Psoas muscle (tissue), 8 donors: ENCODE data around the gene MTMR1. TPM values are rescaled to one million over a fixed set of nuclear protein-coding genes. Genes with fewer than 3 reads are reported as not detected.

Experiments used
- ATAC-seq, 4 donors: fragments of 200-7000 bp; cut with Tn5 transposase; one replicate each; pipeline ENCODE4 v1.9.1; 2020; ENCODE audit warnings: moderate library complexity in 3 of 4, mild to moderate bottlenecking in 2 of 4
- DNase-seq, 2 donors: peaks; one replicate each; pipeline ENCODE4 v3.0.0-alpha.2; 2020
- H3K27ac ChIP-seq: fragments of 200-600 bp; one replicate; pipeline ENCODE4 v1.8.0; 2022
- H3K27me3 ChIP-seq, 3 donors: fragments of 200-600 bp in 1 of 3; one replicate each; pipeline versions ENCODE4 v1.6.1 to v1.8.0; 2013 to 2022; ENCODE audit warnings: low read length in 2 of 3, mild to moderate bottlenecking in 2 of 3, moderate library complexity in 1 of 3; ENCODE audit not compliant: insufficient read depth in 3 of 3
- H3K36me3 ChIP-seq, 2 donors: fragments of 200-600 bp in 1 of 2; one replicate each; pipeline versions ENCODE4 v1.6.1 to v1.8.0; 2013 to 2022; ENCODE audit warnings: low read depth in 1 of 2, mild to moderate bottlenecking in 1 of 2, moderate library complexity in 1 of 2; ENCODE audit not compliant: insufficient read depth in 1 of 2
- H3K4me1 ChIP-seq: fragments of 200-600 bp; one replicate; pipeline ENCODE4 v1.8.0; 2022
- H3K4me3 ChIP-seq: fragments of 200-600 bp; one replicate; pipeline ENCODE4 v1.8.0; 2022; ENCODE audit warnings: mild to moderate bottlenecking
- H3K9me3 ChIP-seq: fragments of 200-600 bp; one replicate; pipeline ENCODE4 v1.8.0; 2022
- CTCF ChIP-seq: fragments of 200-600 bp; IDR thresholded peaks from one replicate; pipeline ENCODE4 v1.8.0; 2022; ENCODE audit warnings: antibody characterized with exemption
- WGBS, 3 donors: extraction: QIAGEN DNeasy Blood & Tissue Kit; methylation state at CpG; one replicate each; pipeline versions ENCODE4 v1.1.6 to v1.1.7; 2013; 5-methylcytosine and 5-hydroxymethylcytosine counted together
- intact Hi-C, 2 donors: fragments of 100-400 bp; cut with DNase I; formaldehyde crosslinking; loops; one replicate each; pipeline versions ENCODE4 v1.11.0 to v1.14.2; 2022
- polyA plus RNA-seq, 3 donors: library from polyadenylated mRNA; stranded (reverse); fragments of 200-250 nt; gene quantifications; one replicate each; pipeline ENCODE4 v1.2.3, GENCODE V29; 2013
- total RNA-seq, 4 donors: library from RNA; stranded (reverse); fragmentation: NEBNext Ultra II Directional in 2 of 4; extraction: Animal tissue kit (Norgen Biotek cat#: 25700) in 2 of 4; gene quantifications; one replicate each; pipeline versions ENCODE4 v1.2.1 to v1.2.4, GENCODE V29; 2021 to 2023
- donor health status: healthy with polysubstance abuse.
- donor health status: DM: no; HTN: no; CAD: no; lungs with moderate emphysema.
- donor health status: Bipolar disorder and iron deficiency.
- donor health status: healthy.
- donor health status: DM: yes; HTN: yes; CAD: no.
- donor health status: DM: no; HTN: no; CAD: no.
- donor health status: DM: no; HTN: no; CAD: no.
- donor health status: DM: yes; HTN: yes; CAD: no.

MTMR1 gene
- total and polyA plus RNA-seq, 7 donors = 8.9 to 48.6 (median 27.9) TPM

GRCh38 chrX:150769408-150769807 is 76.2 kb downstream of the MTMR1 start:
- Histone ChIP-seq H3K36me3 (peaks cover 0 to 32% of the 10 kb centered on the region in 2 donors), H3K4me1 (no peaks in the 10 kb centered on the region), H3K9me3 (no peaks in the 10 kb centered on the region), H3K27ac (no peak overlapping the region), H3K27me3 (no peaks in the 10 kb centered on the region), H3K4me3 (no peak overlapping the region)
- DNase-seq (no peak), ATAC-seq (no peak)
- TF ChIP-seq CTCF = no peak
- WGBS, 3 donors = 76 to 92% (median 89%) methylated on average over 12 to 13 of the region's 13 CpGs
- intact Hi-C loops = loop anchor here in 1 of 2 donors (2.0 kb wide), 1 partner anchor 313 kb away; no protein-coding TSS in a partner anchor

GRCh38 chrX:150770623-150771022 is 77.4 kb downstream of the MTMR1 start:
- 76 to 89% (median 83%) methylated on average over 9 to 17 of the region's 17 CpGs for WGBS, 3 donors
- no peak for TF ChIP-seq CTCF
- intact Hi-C loops = loop anchor here (5.0 to 10.0 kb wide), 4 partner anchors 124 to 232 kb away; partner anchors contain the start of genes HMGB3 (in 2 of the 2) and CD99L2 (in 1 of the 2)

GRCh38 chrX:150771116-150771515 is 77.9 kb downstream of the MTMR1 start:
- no peak overlapping the region for H3K27ac ChIP-seq
- H3K9me3 ChIP-seq = no peaks in the 10 kb centered on the region
- peaks cover 0 to 45% of the 10 kb centered on the region in 2 donors for H3K36me3 ChIP-seq
- H3K4me1 ChIP-seq = no peaks in the 10 kb centered on the region
- no peak for TF ChIP-seq CTCF
- ATAC-seq (no peak), DNase-seq (no peak)
- H3K4me3 ChIP-seq = no peak overlapping the region
- intact Hi-C loops = loop anchor here (5.0 to 10.0 kb wide), 4 partner anchors 124 to 231 kb away; partner anchors contain the start of genes HMGB3 (in 2 of the 2) and CD99L2 (in 1 of the 2)
- 75 to 83% (median 76%) methylated on average over 8 to 16 of the region's 16 CpGs for WGBS, 3 donors
- no peaks in the 10 kb centered on the region for H3K27me3 ChIP-seq

More at GRCh38 chrX:150770623-150771022, 77.4 kb downstream of the MTMR1 start:
- H3K36me3 ChIP-seq = peaks cover 0 to 43% of the 10 kb centered on the region in 2 donors
- no peak for DNase-seq
- H3K27ac ChIP-seq = no peak overlapping the region
- H3K4me3 ChIP-seq = no peak overlapping the region
- no peaks in the 10 kb centered on the region for H3K27me3 ChIP-seq
- no peak for ATAC-seq
- H3K4me1 ChIP-seq = no peaks in the 10 kb centered on the region
- H3K9me3 ChIP-seq = no peaks in the 10 kb centered on the region

GRCh38 chrX:150772150-150772970 is 79.2 kb downstream of the MTMR1 start:
- 30 to 45% (median 31%) methylated on average over 16 to 26 of the region's 26 CpGs for WGBS, 3 donors
- Histone ChIP-seq H3K36me3 (peaks cover 0 to 55% of the 10 kb centered on the region in 2 donors), H3K27me3 (no peaks in the 10 kb centered on the region), H3K4me1 (no peaks in the 10 kb centered on the region), H3K4me3 (no peak overlapping the region), H3K9me3 (no peaks in the 10 kb centered on the region), H3K27ac (no peak overlapping the region)
- intact Hi-C loops = loop anchor here (1.0 to 10.0 kb wide), 6 partner anchors 122 to 310 kb away; partner anchors contain the start of genes HMGB3 (in 2 of the 2) and CD99L2 (in 1 of the 2)
- DNase-seq = peak; percentile 84 to 90
- peak; percentile 82 to 90 (median 86) for ATAC-seq
- TF ChIP-seq CTCF = peak; percentile 76
